ENCODE measurements around the gene C5.
"Not testable (repeated sequence)": the region's sequence is repeated elsewhere in the genome, so short reads cannot be mapped to it uniquely, and the experiment has no call there.

C5 gene

DNA sequence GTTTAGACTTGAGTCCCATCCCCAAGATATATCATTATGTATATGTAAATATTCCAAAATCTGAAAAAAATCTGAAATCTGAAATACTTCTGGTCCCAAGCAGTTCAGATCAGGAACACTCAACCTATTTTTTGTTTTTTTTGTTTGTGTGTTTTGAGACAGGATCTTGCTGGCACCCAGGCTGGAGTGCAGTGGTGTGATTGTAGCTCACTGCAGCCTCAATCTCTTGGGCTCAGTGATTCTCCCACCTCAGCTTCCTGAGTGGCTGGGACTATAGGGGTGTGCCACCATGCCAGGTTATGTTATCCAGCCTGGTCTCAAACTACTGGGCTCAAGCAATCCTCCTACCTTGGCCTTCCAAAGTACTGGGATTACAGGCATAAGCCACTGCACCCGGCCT, 72.8 kb downstream of the C5 start:
- no peak for DNase-seq

DNA sequence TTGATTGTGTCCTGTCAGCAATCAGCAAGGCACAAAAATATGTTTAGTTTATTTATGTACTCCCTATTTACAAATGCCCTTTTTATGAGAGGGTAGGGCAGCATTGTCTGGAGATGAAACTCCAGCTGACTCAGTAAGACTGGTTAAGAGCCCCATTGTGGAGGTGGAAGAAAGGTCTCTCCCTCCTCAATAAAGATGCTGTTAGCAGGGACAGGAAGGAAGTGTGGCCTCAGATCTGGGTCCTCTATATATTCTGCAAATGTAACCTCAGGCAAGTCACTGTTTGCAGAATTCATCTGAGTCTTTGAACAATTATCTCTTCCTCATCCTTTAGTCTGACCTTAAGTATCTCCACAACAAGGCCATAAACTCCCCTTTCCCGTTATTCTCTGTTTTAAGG, 75.2 kb downstream of the C5 start:
- peak; percentile 31 for DNase-seq

DNA sequence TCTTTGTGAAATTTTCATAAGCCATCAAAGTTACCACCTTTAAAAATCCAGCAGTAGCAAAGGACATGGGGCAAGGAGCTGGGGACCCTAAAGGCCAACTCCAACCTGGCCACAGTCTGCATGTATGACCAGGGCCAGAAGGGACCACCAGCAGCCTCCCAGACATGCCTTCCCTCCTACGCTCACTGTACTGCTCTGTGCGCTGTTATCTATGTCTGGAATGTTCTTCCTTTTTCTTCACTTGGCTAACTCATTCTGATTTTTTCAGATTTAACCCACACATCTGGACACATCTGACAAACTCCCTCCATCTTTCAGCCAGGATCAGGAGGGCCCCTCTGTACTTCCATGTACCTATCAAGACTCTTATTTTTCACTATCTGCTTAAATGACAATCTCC, 75.9 kb downstream of the C5 start:
- no peak for DNase-seq

DNA sequence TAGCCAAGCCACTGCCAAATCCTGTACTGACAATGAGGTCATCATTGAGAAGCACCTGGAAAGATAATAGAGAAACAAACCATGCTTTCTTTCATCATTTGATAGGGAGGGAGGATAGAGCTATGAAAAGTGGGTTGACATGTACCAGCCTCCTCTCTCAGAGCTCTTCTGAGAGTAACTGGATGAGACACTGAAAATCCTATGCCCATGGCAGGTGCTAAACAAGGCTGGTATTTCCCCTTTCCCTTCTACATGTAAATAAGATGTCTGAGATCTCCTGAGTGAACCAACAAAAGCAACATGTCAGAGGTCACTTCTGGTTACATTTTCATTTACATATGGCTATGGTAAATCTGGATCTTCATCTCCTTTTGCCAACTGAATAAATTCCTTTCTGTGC, 78.1 kb downstream of the C5 start:
- no peak for DNase-seq

DNA sequence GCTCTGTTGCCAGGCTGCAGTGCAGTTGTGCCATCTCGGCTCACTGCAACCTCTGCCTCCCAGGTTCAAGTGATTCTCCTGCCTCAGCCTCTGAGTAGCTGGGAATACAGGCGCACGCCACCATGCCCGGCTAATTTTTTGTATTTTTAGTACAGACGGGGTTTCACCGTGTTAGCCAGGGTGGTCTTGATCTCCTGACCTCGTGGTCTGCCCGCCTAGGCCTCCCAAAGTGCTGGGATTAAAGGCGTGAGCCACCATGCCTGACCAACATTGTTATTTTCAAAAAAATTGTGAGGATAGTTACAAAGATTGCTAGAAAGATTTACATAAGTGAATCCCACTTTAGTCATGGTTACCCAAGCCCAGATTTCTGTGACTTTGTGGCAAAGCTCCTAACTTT, 78.6 kb downstream of the C5 start:
- not testable (repeated sequence) for DNase-seq

DNA sequence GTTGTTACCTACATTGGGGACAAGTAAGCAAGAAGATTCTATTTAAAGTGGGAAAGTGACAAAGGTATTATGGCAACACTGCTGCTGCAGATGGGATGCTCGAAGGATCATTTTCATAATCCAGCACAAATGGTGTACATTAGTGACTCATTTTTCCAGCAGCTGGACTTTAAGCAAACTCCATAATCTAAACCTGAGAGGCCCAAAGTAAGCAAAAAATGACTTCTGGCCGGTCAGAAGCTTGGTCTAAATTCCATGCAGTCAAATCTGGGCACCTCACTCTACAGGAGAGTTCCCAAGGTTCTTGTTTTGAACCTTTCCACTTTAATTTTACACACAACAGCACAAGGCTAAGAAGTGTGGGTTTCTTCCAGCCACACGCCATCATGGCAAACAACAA, 79.8 kb downstream of the C5 start:
- no peak for DNase-seq

DNA sequence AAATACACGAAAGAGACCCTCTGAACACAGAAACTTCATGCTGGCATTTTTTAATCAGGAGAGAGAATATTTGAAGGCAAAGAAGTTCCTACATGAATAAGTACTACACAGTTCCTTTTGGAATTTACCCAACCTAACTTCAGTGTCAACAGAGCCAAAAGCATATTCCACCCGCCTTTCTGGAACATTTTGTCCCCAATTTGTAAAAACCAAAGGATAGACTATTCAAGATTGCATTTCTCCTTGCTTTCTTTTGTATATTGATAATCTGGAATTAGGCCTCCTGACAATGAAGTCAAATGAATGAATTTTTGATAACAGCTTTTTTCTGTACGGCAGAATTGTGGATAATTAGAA, 84.1 kb downstream of the C5 start:
- no peak for DNase-seq

DNA sequence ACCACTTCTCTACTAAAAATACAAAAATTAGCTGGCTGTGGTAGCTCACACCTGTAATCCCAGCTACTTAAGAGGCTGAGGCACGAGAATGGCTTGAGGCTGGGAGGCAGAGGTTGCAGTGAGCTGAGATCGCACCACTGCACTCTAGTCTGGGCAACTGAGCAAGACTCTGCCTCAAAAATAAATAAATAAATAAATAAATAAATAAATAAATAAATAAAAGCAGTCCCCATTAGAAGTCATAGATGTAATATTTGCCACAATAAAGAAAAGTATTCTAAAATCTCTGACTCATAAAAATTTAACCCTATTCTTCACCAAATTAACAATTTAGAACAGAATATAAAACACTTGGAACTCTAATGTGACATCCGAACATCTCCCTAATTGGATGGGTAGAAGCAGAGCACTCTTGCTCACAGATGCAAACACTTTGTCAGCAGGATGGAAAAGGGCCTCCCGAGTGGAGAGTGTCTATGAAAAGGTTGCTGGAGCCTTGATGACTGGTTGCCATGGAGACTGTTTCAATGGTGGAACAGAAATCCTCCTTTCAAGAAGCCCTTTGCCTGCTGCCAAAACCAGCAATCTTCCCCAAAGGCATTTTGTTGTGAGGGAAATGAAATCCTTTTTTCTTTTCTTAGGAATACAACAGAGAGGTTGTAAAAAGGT, 84.6 kb downstream of the C5 start:
- no peak for DNase-seq

DNA sequence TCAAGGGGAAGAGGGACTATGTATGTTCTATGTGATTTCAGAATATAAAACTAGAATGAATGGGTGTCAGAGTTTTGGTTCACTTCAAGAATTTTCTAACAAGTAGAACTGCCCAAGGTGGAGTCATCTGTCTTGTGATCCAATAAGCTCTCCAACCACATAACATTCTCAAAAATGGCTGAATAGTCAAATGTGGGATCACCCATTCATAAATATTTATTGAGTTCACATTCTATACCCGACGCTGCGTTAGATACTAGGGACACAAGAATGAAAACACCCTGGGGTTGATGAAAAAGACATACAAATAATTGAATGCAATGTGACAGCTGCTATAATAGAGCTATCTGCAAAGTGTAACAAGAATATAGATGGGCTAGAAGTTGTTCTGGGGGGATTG, 88.1 kb downstream of the C5 start:
- DNase-seq = no peak

DNA sequence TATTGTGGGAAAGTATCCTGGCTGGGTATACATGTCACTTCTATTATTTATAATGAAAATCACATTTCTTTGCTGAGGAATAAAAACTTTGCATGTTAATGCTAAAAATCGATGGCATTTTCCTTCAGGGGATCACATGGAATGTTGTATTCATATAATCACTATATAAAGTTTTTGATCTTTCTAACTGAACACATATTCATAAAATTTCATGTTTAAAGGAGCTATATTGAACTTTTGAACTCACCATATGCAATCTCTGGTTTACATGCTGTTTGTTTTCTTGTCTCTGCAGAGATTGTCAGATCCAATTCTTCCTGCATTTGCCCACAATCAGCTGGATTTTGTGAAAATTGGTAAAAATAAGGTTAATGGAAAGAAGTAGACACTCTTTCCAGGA, 90.1 kb downstream of the C5 start:
- no peak for DNase-seq

DNA sequence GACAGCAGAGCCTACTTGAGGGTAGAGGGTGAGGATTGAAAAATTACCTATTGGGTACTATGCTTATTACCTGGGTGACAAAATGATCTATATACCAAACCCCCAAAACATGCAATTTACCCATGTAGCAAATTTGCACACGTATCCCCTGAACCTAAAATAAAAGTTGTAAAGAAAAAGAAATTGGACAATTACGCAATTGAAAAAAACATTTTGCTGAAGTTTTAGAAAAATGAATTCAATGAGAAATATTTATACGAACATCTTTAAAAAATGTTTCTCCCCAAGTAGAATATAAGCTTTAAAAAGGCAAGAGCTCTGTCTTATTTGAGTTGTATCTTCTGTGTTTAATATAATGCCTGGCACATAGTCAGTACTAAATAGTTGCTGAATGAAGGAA, 93.2 kb downstream of the C5 start:
- no peak for DNase-seq

DNA sequence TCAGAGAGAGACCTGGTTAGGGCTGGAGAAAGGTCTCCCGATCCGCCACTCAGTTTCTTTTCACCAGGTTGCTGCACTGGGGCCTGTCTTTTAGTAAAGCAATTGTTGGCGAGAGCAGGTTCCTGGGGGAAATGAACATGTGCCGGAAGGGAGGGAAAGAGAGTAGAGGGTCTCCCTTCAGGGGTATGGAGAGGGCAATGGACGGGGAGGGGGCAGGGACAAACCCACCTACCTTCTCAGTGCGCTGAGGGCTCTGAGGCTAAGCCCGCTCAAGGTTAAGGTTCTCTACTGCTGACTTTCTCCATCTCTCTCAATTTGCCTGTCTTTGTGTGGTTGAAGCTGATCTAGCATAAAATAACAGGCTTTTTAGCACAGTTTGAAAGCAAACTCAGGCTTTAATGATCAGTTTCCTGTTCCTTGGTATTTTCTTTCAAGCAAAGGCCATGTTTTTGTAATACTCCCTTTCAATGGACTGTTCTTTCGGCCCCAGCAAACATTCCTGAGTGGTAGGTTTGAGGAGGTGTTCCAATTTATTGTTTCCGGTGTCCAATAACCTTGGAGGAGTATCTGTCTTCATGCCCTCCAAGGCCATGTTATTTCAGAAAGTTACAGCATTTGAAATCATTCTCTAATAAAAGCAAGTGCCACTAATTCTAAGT, 98.0 kb downstream of the C5 start:
- DNase-seq = no peak

DNA sequence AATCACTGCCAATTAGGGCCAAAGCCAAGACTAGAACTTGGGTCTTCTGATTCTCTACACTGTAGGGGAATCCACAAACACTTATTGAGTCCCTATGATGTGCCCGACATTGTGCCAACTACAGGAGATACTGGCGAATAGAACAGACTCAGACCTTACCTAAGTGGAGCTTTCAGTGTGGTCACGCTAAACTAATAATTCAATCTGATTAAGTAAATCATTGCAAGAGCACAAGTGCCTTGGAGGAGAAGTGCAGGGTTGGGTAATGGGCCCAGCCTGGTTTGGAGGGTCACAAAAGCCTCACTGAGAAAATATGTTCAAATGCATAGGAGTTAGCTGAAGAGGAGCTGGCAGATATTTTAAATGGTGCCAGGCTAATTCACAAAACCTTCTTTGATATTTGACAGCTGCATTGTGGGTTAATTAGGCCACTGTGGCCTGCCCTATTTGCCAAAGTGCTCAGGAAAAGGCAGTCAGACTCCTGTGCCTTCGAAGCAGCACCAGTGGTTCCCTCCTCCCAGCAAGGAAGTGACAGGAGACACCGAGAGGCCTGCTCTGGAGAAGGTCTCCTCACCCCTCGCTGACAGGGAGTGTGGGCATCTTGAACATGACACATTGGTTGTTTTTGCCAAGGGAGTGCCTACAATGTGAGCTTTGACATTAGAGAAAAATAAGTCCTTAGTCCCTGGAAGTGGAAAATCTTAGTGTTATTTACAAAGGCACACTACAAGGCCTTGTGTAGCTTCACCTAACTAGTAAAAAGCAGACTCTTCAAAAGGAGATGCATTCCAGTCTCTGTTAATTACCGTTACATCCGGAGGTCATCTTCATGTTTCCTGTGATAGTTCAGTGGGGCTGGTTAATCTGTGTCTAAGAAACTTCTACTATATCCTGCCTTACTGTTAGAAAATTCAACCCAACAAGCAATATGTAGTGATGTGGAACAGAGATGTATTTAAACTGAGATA, 99.4 kb downstream of the C5 start:
- no peak for DNase-seq

DNA sequence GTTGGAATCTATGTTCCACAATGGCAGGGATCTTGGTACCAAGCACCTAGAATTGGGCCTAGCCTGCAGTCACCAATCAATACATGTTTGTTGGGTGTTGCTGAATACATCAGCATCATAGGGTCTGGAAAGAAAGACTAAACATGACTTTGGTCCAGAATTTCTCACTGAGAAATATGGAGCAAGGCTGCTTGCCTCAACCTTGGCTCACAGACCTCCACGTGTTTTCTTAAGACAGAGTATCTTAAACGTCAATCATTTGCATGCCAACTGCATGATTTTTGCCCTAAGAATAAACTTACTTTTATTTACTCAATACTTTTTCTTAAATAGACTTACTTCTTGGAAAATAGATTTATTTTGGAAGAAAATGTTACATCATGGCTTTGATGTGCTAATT, 100.8 kb downstream of the C5 start:
- DNase-seq = no peak

DNA sequence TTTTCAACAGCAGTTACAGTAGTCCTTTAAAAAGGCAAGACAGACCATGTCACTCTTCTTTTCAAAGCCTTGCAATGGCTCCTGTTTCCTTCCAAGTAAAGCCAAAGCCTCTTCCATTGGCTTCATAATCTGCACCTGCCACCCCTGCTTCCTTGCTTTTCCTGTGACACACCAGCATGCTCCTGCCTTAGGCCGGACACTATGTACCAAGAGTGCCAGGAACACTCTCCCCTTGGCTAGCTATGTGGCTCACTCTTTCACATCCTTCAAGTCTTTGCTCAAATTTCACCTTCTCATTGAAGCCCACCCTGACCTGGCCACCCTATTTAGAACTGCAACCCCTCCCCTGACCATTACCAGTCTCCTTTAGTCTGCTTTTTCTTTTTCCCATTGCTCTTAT, 101.3 kb downstream of the C5 start:
- no peak for DNase-seq

DNA sequence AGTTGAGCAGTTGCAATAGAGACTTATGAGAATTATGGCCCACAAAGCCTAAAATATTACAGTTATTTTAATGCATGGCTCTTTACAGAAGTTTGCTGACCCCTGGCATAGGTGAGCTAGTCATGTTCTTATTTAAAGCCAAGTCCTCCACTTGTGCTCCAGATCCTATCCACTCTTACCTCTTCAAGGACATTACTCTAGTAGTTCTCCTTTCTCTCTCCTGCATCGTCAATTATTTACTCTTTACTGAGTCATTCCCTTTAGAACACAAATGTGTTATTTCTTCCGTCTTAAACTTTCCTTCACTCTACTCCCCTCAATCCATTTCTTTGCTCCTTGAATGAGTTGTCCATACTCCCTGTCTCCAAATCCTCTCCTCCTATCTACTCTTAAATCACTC, 102.9 kb downstream of the C5 start:
- DNase-seq = no peak

DNA sequence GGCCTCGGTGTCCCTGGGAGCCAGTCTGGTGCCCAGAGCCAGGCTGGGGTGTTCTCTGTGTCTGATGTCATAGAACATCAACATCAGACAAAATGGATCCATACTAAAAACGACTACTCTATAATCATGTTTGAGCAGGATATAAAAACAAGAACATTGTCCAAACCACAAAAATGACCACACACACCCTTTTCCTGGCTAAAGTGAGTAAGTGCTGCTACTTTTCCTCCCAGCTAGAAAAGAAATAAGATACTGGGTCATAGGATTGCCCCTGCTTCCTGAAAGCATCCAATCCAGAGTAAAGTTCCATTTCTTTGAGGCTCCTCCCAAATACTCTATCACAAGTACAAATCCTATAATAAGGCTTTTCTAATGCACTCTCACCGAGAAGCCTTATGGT, 103.8 kb downstream of the C5 start:
- DNase-seq = no peak

DNA sequence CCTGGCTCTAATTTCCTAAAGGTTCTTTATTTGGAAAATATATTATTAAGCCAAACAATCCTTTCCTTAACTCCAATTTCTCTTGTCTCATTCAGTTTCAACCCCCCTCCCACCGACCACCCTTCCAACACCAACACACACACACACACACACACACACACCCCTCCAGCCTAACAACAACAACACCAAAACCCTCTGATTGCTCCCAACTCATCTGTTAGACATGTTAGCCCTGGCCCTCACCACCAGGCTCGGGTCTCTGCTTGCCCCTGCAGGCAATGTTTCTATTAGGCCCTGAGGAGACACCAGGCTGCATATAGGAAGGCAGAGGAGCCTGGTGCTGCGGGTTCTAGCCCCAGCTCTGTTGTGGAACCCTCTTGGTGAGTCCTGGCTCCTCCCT, 105.1 kb downstream of the C5 start:
- no peak for DNase-seq

DNA sequence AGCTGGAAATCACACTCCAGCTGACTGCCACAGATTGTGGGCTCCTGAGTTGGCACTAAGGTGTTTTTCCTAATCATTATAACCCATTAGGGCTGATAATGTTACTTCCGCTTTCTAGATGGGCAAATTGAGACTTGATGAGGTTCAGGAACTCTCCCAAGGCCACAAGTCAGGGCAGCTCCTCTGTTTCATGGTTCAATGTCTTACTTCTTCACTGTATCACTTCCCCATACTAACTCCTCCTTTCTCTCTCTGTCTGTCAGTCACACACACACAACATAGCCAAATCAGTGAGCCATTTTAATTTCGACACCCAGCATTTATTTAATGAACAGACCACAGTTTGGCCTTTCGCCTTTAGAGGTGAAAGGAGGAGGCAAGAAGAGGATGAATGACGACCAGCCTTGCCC, 105.6 kb downstream of the C5 start:
- DNase-seq = no peak

DNA sequence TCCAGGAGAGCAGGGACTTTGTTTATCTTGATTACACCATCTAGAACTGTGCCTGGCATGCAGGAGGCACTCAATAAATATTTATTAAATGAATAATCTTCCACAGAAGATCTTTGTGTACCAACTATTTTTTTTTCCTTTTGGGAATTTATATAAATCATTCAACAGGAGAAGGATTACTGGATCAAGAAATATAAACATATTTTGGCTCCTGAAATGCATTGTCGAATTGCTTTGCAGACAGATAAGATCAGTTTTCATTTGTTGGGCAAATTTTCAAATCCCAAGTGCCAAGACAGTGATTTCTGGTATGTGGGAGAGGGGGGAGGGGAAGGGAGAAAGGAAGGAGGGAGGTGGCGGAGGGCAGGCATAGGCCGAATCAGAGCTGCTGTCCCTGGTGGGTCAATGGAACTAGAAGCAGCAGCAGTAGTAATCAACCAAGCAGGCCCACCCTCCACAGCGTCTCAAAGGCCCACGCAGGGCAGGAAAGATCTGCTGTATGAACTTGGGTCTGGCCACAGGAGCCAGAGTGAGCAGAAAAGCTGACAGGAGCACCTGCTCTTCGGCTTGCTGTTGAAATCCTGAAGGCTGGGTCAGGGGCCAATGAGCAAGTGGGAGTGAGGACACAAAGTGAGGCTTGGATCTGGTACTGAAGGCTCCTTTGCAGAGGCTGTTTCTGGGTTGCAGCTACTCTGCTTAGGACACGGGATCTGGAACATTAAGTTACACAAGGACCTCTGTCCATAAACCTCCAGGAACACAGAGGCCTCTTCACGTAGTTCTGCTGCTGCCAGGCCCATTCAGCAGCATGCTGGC, 107.7 kb downstream of the C5 start:
- no peak for DNase-seq

DNA sequence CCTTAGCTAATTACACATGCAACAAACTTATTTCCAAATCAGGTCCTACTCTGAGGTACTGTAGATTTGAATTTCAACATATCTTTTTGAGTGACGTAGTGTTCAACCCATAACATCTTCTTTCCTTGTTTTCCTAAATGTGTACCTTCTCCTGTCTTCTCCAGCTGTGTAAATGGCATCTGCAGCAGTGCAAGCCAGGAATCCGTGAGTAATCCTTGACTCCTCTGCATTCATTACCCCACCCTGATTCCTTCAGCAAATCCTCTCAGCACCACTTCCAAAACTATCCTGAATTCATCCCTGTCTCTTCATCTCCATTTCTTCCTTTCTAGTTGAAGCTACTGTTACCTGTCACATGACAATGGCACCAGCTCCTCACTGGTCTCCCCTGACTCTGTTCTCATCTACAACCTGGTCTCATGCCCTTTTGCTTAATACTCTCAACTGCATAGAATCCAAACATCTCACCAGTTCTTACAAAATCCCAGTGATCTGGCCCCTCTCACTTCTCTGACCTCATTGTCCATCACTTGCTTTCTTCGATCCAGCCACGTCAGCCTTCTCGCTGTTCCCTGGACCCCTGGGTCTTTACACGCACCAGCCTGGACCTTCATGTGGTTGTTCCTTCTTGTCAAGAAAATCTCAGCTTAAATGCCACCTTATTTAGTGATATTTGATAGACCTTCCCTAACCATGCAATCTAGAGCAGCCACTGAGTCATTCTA, 108.9 kb downstream of the C5 start:
- no peak for DNase-seq

DNA sequence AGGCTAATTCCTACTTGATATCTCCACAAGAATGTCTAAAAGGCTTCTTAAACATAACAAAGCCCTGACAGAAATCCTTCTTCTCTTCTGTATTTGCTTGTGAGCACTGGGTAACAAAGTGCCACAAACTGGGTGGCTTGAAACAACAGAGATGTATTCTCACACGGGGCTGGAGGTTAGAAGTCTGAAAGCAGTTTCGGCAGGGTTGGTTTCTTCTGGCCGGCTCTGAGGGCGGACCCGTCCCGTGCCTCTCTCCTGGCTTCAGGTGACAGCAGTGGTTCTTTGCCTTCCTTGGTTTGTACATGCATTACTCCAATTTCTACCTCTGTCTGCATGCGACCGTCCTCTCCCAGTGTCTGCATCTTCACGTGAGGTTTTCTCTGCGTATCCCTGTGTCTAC, 109.5 kb downstream of the C5 start:
- DNase-seq = no peak

Measured in CD4-positive, alpha-beta T cell treated with Interleukin-6 for 4 hours (primary cell).